Loucy (cell line): ENCODE data around the gene FUOM.

Source experiments
- CTCF ChIP-seq: fragments of 200-600 bp; sonication (generic); conservative IDR thresholded peaks from 2 replicates; pipeline ENCODE4 v1.5.1; 2014; ENCODE audit warnings: mild to moderate bottlenecking, antibody characterized with exemption, low read length
- EZH2phosphoT487 ChIP-seq: fragments of 200-600 bp; IDR thresholded peaks from 2 replicates; pipeline ENCODE4 v1.6.1; 2018; ENCODE audit warnings: antibody characterized with exemption, mild to moderate bottlenecking, moderate library complexity, borderline replicate concordance

- TF ChIP-seq CTCF: no peak
- TF ChIP-seq EZH2phosphoT487: no peak
Observed at GRCh38 chr10:133354672-133355240, 3.1 kb downstream of the FUOM start.
